Endothelial cell of umbilical vein (primary cell): Measurements from ENCODE around the gene ELMO1. TPM values are rescaled to one million over a fixed set of nuclear protein-coding genes. Genes with fewer than 3 reads are reported as not detected.

Source experiments
- BruUV-seq: library from RNA; stranded (reverse); fragments of 400-500 nt; replicated peaks from 2 replicates; lab custom pipeline; 2021; lab: Mats Ljungman, UMichigan
- CTCF ChIA-PET: fragments of 300-600, 350-600 bp; sonication (Branson Sonifier 250); formaldehyde crosslinking; loops from one replicate; lab custom pipeline; 2021; ENCODE audit warnings: antibody characterized with exemption, inconsistent platforms; lab: Charles Lee
- POLR2A ChIA-PET: fragments of 300-600, 350-600 bp; sonication (Branson Sonifier 250); formaldehyde crosslinking; loops from one replicate; lab custom pipeline; 2021; ENCODE audit warnings: antibody characterized with exemption, inconsistent platforms; lab: Charles Lee
- DNase-seq: peaks from one replicate; pipeline ENCODE4 v3.0.0-alpha.2; 2011; ENCODE audit warnings: low read depth, low spot score
- FAIRE-seq: peaks from 2 replicates; lab custom pipeline; 2011; peaks lifted over from hg19 to GRCh38; lab: Jason Lieb, UNC
- H2AFZ ChIP-seq: 2 replicates; pipeline ENCODE4 v1.6.0; 2012; ENCODE audit warnings: low read depth, low read length, control low read depth, inconsistent platforms
- H3K27ac ChIP-seq: 2 replicates; pipeline ENCODE4 v1.5.1; 2011; ENCODE audit warnings: low read depth, mild to moderate bottlenecking, control low read depth, low read length, moderate library complexity; ENCODE audit not compliant: insufficient read depth
- H3K27me3 ChIP-seq, 2 experiments: 2 replicates each; pipeline versions ENCODE4 v1.6.0 to v1.6.1; 2011; ENCODE audit warnings: low read length in 2 of 2, mixed read lengths in 1 of 2; ENCODE audit not compliant: control insufficient read depth in 2 of 2, insufficient read depth in 2 of 2
- H3K36me3 ChIP-seq, 2 experiments: 2 replicates in 1 of 2; 3 replicates in 1 of 2; pipeline ENCODE4 v1.5.1; 2011; ENCODE audit warnings: low read length in 2 of 2, mild to moderate bottlenecking in 1 of 2, moderate library complexity in 1 of 2; ENCODE audit not compliant: control insufficient read depth in 2 of 2, insufficient read depth in 2 of 2; ENCODE audit errors: extremely low read depth in 1 of 2
- H3K4me1 ChIP-seq: 3 replicates; pipeline ENCODE4 v1.5.1; 2011; ENCODE audit warnings: mild to moderate bottlenecking, low read length; ENCODE audit not compliant: control insufficient read depth, insufficient read depth; ENCODE audit errors: extremely low read depth
- H3K4me2 ChIP-seq: 2 replicates; pipeline ENCODE4 v1.6.1; 2011; ENCODE audit warnings: low read length, control low read depth, mixed read lengths; ENCODE audit not compliant: insufficient read depth
- H3K4me3 ChIP-seq, 3 experiments: fragments of 200-600 bp in 1 of 3; sonication (generic), shearing (Covaris generic) in 1 of 3; replicated peaks in 1 of 3; 2 replicates each; pipeline ENCODE4 v1.5.1; 2011 to 2016; ENCODE audit warnings: control low read depth in 3 of 3, low read length in 3 of 3, mild to moderate bottlenecking in 2 of 3, inconsistent platforms in 1 of 3, low read depth in 1 of 3, moderate library complexity in 1 of 3; ENCODE audit not compliant: insufficient read depth in 1 of 3
- H3K79me2 ChIP-seq: 2 replicates; pipeline ENCODE4 v1.6.0; 2012; ENCODE audit warnings: low read length, inconsistent platforms; ENCODE audit not compliant: control insufficient read depth, insufficient read depth
- H3K9ac ChIP-seq: replicated peaks from 2 replicates; pipeline ENCODE3; 2011; ENCODE audit warnings: low read length, control low read depth; ENCODE audit not compliant: insufficient read depth; ENCODE audit errors: extremely low read depth
- H3K9me1 ChIP-seq: replicated peaks from 3 replicates; pipeline ENCODE4 v1.6.0; 2011; ENCODE audit warnings: mild to moderate bottlenecking, low read length; ENCODE audit not compliant: control insufficient read depth, insufficient read depth; ENCODE audit errors: extremely low read depth
- H3K9me3 ChIP-seq: replicated peaks from 2 replicates; pipeline ENCODE4 v1.5.1; 2012; ENCODE audit warnings: low read length, inconsistent platforms; ENCODE audit not compliant: control insufficient read depth, insufficient read depth
- H4K20me1 ChIP-seq: replicated peaks from 2 replicates; pipeline ENCODE3; 2011; ENCODE audit warnings: mild to moderate bottlenecking, low read length; ENCODE audit not compliant: control insufficient read depth, insufficient read depth; ENCODE audit errors: extremely low read depth
- CTCF ChIP-seq, 2 donors: IDR thresholded peaks; 1 replicate in 1 of 2; 2 replicates in 1 of 2; pipeline ENCODE4 v1.5.1; 2011; ENCODE audit warnings: low read length in 2 of 2, mild to moderate bottlenecking in 2 of 2, moderate library complexity in 2 of 2, control low read depth in 1 of 2, inconsistent platforms in 1 of 2, low read depth in 1 of 2; ENCODE audit not compliant: insufficient read depth in 1 of 2; ENCODE audit errors: extremely low read depth in 1 of 2
- EZH2 ChIP-seq: IDR thresholded peaks from 2 replicates; pipeline ENCODE4 v1.6.1; 2012; ENCODE audit warnings: borderline replicate concordance, low read depth, mild to moderate bottlenecking, moderate library complexity, low read length, inconsistent platforms; ENCODE audit not compliant: severe bottlenecking
- FOS ChIP-seq: IDR thresholded peaks from 2 replicates; pipeline ENCODE4 v1.6.1; 2011; ENCODE audit warnings: mild to moderate bottlenecking, low read length, moderate library complexity, borderline replicate concordance; ENCODE audit not compliant: insufficient read depth
- GATA2 ChIP-seq: IDR thresholded peaks from 2 replicates; pipeline ENCODE4 v1.7.0; 2011; ENCODE audit warnings: low read depth, mild to moderate bottlenecking, moderate library complexity, mixed read lengths, low read length; ENCODE audit not compliant: insufficient read length, insufficient read depth
- JUN ChIP-seq: IDR thresholded peaks from 2 replicates; pipeline ENCODE4 v1.6.1; 2011; ENCODE audit warnings: borderline replicate concordance, low read depth; ENCODE audit not compliant: insufficient read length, insufficient read depth
- MYC ChIP-seq: IDR thresholded peaks from one replicate; pipeline ENCODE4 v1.6.1; 2011; ENCODE audit warnings: mild to moderate bottlenecking, low read depth, low read length
- POLR2A ChIP-seq: IDR thresholded peaks from 2 replicates; pipeline ENCODE4 v1.6.1; 2012; ENCODE audit warnings: low read depth, mild to moderate bottlenecking, control low read depth, low read length
- POLR2AphosphoS5 ChIP-seq: IDR thresholded peaks from 2 replicates; pipeline ENCODE4 v1.6.1; 2012; ENCODE audit warnings: low read depth, mild to moderate bottlenecking, control low read depth, low read length, moderate library complexity; ENCODE audit not compliant: insufficient read depth
- dilution Hi-C: fragments of 300-500 bp; cut with MboI; formaldehyde crosslinking; loops from one replicate; pipeline ENCODE4 v1.15.0; 2019; ENCODE audit warnings: low sequenced_read_pairs; ENCODE audit not compliant: extremely low pct_ligation_motif_present
- intact Hi-C: fragments of 100-400 bp; cut with micrococcal nuclease; formaldehyde crosslinking; loops from one replicate; pipeline ENCODE4 v1.10.0; 2022
- polyA plus RNA-seq, 4 experiments: library from polyadenylated mRNA; depleted of rRNA in 3 of 4; stranded (reverse) in 3 of 4; unstranded in 1 of 4; fragments of >200 nt; gene quantifications; 2 replicates each; pipeline versions ENCODE4 v1.2.1 to v1.2.3, GENCODE V29; 2011 to 2012; ENCODE audit warnings: missing spikeins in 1 of 4
- total RNA-seq: library from RNA; stranded (reverse); gene quantifications from 2 replicates; pipeline ENCODE4 v1.2.3, GENCODE V29; 2021
- TF ChIP-seq, protein P1 (sequence below): IDR thresholded peaks from 2 replicates; pipeline ENCODE4 v1.6.1; 2011; ENCODE audit not compliant: insufficient read depth, insufficient read length

The ELMO1 gene
- total and polyA plus RNA-seq, 2 donors (not counting 3 experiments of a cell fraction or from before 2014, with no cell fraction given) = 17.0 to 30.6 TPM

DNA sequence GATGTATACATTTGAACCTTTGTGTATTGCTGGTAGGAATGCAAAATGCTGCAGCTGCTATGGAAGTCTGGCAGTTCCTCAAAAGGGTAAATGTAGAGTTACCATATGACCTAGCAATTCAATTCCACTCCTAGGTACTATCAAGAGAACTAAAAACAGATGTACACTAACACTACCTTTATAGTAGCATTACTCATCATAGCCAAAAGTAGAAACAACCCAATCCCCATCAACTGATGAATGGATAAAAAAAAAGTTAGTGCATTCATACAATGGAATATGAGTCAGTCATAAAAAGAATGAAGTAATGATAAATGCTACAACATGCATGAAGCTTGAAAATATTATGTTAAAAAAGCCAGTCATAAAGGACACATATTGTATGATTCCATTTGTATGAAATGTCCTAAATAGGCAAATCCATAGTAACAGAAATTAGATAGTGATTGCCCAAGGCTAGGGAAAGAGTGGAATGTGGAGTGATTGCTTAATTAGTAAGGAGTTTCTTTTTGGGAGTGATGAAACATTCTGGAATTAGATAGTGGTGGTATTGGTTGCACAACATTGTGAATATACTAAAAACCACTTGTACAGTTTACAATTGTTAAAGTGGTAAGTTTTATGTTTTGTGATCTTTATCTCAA lies 628.0 kb downstream of the ELMO1 start:
- ChIA-PET CTCF (no interaction called here), POLR2A (no interaction called here)
- FAIRE-seq (no peak), DNase-seq (no peak)
- Histone ChIP-seq H2AFZ (no peak overlapping the region), H3K36me3 (no peaks in the 10 kb centered on the region), H3K27ac (no peak overlapping the region), H3K4me1 (no peaks in the 10 kb centered on the region), H3K9me3 (no peaks in the 10 kb centered on the region), H3K9ac (no peak overlapping the region), H4K20me1 (no peaks in the 10 kb centered on the region), H3K9me1 (no peaks in the 10 kb centered on the region), H3K79me2 (no peaks in the 10 kb centered on the region), H3K4me3 (no peak overlapping the region), H3K4me2 (no peak overlapping the region), H3K27me3 (no peaks in the 10 kb centered on the region)
- intact Hi-C loops (no loop called here), dilution Hi-C loops (no loop called here)
- BruUV-seq = no TSS peak
- no peak for TF ChIP-seq MYC
- no peak for TF ChIP-seq POLR2A
- no peak for TF ChIP-seq JUN
- no peak for TF ChIP-seq EZH2
- no peak for TF ChIP-seq GATA2
- no peak for TF ChIP-seq POLR2AphosphoS5
- TF ChIP-seq CTCF (IDR thresholded peaks at IDR 0.05; ENCODE audit: extremely low read depth in 1 of 2, insufficient read depth in 1 of 2, low read depth in 1 of 2, low read length in 2 of 2) = no peak
- TF ChIP-seq FOS = no peak
- TF ChIP-seq, protein P1, sequence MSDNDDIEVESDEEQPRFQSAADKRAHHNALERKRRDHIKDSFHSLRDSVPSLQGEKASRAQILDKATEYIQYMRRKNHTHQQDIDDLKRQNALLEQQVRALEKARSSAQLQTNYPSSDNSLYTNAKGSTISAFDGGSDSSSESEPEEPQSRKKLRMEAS = no peak
